Ishikawa (cell line): Measurements from ENCODE around the gene PDE6H.

Source experiments
- CEBPB ChIP-seq: IDR thresholded peaks from 2 replicates; pipeline ENCODE4 v1.6.1; 2012
- CREB1 ChIP-seq: IDR thresholded peaks from 2 replicates; pipeline ENCODE4 v1.6.1; 2012; ENCODE audit warnings: low read depth
- EGR1 ChIP-seq: IDR thresholded peaks from 2 replicates; pipeline ENCODE4 v1.6.1; 2012
- EP300 ChIP-seq: IDR thresholded peaks from 2 replicates; pipeline ENCODE4 v1.6.1; 2012; ENCODE audit warnings: borderline replicate concordance
- FOXM1 ChIP-seq: IDR thresholded peaks from 2 replicates; pipeline ENCODE4 v1.6.1; 2012; ENCODE audit warnings: low read depth, borderline replicate concordance
- NFIC ChIP-seq: IDR thresholded peaks from 2 replicates; pipeline ENCODE4 v1.6.1; 2012
- RAD21 ChIP-seq: IDR thresholded peaks from 2 replicates; pipeline ENCODE4 v1.6.1; 2012; ENCODE audit warnings: low read depth
- TAF1 ChIP-seq: IDR thresholded peaks from 2 replicates; pipeline ENCODE4 v1.6.1; 2012; ENCODE audit warnings: low read depth, mild to moderate bottlenecking
- TCF12 ChIP-seq: IDR thresholded peaks from 2 replicates; pipeline ENCODE4 v1.6.1; 2012; ENCODE audit warnings: low read depth
- TEAD4 ChIP-seq: IDR thresholded peaks from 2 replicates; pipeline ENCODE4 v1.6.1; 2012
- YY1 ChIP-seq: IDR thresholded peaks from 2 replicates; pipeline ENCODE4 v1.6.1; 2012; ENCODE audit warnings: low read depth
- ZBTB7A ChIP-seq: IDR thresholded peaks from 2 replicates; pipeline ENCODE4 v1.6.1; 2012; ENCODE audit warnings: low read depth
- TF ChIP-seq, protein P1 (sequence below): IDR thresholded peaks from 2 replicates; pipeline ENCODE4 v1.6.1; 2012
- TF ChIP-seq, protein P2 (sequence below): IDR thresholded peaks from 2 replicates; pipeline ENCODE4 v1.6.1; 2012
- TF ChIP-seq, protein P3 (sequence below): IDR thresholded peaks from 2 replicates; pipeline ENCODE4 v1.6.1; 2012; ENCODE audit warnings: low read depth, mild to moderate bottlenecking

The PDE6H gene

DNA sequence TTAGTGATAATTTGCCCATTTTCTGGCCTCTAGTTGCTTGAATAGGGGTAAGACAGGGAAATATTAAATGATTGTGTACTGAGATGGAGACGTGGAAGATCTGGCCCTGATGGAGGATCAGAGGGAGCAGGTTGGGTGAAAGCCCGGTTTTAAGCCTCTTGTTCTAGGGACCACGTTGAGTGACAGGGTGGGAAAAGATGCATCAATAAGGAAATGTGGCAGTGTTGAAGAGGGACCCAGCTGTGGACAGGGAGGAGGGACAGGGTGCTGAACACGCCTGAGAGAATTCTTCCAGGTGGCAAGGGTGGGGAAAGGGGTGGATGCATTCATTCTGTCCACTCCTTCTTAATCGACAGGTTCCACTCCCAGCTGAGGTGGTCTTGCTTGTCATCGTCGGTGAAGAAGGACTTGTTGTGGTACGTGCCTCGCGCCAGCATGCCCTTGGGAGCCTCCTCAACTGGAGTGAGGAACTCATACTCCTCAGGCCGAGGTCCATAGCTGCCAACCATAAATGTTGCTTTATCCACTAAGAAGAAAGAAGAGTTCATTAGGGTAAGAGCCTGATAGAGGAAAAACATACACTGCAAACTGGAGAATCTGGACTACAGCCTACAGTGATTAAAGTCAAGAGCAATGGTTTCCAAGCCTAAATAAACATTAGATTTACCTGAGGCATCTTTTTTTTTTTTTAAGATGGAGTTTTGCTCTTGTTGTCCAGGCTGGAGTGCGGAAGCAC lies 30.5 kb upstream of the PDE6H start:
- TF ChIP-seq EGR1 (no peak), TCF12 (no peak), CREB1 (no peak), FOXM1 (no peak), TEAD4 (no peak), YY1 (no peak)
- TF ChIP-seq, protein P1, sequence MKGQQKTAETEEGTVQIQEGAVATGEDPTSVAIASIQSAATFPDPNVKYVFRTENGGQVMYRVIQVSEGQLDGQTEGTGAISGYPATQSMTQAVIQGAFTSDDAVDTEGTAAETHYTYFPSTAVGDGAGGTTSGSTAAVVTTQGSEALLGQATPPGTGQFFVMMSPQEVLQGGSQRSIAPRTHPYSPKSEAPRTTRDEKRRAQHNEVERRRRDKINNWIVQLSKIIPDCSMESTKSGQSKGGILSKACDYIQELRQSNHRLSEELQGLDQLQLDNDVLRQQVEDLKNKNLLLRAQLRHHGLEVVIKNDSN, result no peak
- TF ChIP-seq, protein P2, sequence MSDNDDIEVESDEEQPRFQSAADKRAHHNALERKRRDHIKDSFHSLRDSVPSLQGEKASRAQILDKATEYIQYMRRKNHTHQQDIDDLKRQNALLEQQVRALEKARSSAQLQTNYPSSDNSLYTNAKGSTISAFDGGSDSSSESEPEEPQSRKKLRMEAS, result no peak

DNA sequence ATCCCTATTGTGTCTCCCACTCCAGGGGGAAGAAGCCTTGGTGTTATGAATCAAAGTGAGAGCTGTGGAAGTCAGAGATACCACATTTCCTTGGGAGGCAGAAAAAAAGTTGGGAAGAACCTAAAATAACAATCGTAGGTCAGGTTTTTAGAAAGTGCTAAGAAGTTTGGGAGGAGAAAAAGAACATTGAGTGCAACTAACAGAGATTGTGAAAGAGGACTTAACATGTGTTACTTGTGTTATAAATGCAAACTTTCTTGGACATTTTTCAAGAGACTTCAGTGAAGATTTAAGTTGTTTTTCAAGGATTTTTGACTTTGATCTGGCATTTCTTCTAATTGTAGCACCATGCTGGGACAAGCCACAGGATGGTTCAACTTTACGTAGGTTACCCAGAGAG lies 26.7 kb upstream of the PDE6H start:
- TF ChIP-seq, protein P3, sequence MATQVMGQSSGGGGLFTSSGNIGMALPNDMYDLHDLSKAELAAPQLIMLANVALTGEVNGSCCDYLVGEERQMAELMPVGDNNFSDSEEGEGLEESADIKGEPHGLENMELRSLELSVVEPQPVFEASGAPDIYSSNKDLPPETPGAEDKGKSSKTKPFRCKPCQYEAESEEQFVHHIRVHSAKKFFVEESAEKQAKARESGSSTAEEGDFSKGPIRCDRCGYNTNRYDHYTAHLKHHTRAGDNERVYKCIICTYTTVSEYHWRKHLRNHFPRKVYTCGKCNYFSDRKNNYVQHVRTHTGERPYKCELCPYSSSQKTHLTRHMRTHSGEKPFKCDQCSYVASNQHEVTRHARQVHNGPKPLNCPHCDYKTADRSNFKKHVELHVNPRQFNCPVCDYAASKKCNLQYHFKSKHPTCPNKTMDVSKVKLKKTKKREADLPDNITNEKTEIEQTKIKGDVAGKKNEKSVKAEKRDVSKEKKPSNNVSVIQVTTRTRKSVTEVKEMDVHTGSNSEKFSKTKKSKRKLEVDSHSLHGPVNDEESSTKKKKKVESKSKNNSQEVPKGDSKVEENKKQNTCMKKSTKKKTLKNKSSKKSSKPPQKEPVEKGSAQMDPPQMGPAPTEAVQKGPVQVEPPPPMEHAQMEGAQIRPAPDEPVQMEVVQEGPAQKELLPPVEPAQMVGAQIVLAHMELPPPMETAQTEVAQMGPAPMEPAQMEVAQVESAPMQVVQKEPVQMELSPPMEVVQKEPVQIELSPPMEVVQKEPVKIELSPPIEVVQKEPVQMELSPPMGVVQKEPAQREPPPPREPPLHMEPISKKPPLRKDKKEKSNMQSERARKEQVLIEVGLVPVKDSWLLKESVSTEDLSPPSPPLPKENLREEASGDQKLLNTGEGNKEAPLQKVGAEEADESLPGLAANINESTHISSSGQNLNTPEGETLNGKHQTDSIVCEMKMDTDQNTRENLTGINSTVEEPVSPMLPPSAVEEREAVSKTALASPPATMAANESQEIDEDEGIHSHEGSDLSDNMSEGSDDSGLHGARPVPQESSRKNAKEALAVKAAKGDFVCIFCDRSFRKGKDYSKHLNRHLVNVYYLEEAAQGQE, result no peak
- no peak for TF ChIP-seq EP300
- TF ChIP-seq CREB1, result no peak
- TF ChIP-seq FOXM1, result no peak

DNA sequence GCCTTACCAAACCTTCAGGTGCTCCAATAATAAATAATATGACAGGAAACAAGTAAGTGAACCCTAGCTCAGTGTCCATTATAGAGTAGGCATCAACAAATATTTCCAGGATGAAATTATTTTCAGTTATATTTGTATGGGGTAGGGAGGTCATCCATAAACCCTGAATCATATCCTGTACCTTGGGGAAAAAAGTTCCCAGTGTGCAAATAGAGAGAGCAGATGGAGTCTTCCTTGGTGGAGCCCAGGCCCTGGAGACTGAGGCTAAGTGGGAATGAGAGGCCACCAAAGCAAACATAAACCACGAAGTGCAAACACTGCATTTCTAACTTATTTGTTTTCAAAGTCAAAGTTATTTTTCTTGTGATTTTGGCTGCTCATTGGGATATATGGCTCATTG lies 26.0 kb upstream of the PDE6H start:
- TF ChIP-seq EP300, result no peak
- TF ChIP-seq YY1, result no peak
- no peak for TF ChIP-seq RAD21
- no peak for TF ChIP-seq CEBPB
- TF ChIP-seq CREB1, result no peak
- TF ChIP-seq, protein P3, result no peak
- no peak for TF ChIP-seq ZBTB7A
- TF ChIP-seq FOXM1, result no peak
- no peak for TF ChIP-seq TEAD4
- TF ChIP-seq EGR1, result no peak
- no peak for TF ChIP-seq TAF1
- TF ChIP-seq NFIC, result no peak
- TF ChIP-seq, protein P2, result no peak
- TF ChIP-seq TCF12, result no peak
- TF ChIP-seq, protein P1, result no peak

DNA sequence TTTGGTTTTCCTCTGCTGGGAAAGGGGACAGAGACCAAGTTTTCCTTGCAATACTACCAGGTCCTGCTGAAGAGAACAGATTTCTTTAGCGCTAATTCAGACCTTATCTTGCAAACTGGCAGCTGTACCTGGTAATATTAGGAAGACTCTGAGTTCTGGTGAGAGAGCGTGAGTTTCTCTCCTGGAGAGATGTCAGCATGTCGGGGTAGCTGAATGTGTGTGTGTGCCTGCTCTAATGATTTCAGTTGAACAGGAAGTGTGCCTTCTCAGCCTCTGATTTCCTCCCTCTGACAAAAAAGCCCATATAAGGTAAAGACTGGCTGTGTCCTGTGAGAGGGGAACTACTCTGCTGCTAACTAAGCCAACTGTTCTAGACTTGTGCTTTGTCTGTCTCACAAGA lies 24.2 kb upstream of the PDE6H start:
- TF ChIP-seq, protein P2, result peak; percentile 32; the same call in 1 of the 2 replicates
- no peak for TF ChIP-seq NFIC

DNA sequence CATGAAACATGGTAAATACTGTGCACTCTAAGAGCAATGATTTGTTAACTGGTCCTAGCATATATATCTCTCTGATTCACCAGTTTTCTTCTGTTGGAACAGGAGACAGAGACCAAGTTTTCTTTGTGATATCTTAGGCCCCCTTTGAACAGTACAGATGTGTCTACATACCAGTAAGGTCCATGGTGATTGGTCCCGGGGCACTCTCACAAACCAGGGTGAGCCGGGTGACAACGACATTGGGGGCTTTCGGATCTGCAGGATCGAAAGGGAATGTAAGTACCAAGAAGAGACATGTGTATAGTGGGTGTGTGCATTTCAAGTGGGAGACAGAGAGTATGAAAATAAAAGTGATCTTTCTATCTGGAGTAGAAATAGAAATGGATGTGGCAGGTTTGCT lies 23.2 kb upstream of the PDE6H start:
- TF ChIP-seq, protein P1, result no peak
- no peak for TF ChIP-seq CREB1

DNA sequence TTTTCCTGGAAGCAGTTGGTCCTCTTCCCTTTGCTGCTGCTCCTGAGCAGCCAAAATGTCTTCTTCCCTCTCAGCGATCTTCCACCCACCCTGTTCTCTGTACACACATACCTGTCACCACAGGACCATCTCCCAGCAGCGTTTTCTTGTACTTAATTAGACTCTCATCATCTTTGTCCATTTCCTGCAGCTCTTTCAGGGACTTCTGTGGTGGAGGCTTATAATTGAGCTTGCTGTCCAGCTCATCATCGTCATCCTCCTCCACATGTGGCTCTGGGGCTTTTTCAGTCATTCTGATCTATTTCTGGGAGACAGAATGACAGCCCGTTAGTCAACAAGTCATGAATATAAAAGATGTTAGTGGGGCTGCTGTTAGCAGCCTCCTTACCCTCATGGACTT lies 22.4 kb upstream of the PDE6H start:
- no peak for TF ChIP-seq CREB1
- TF ChIP-seq, protein P2, result no peak
- TF ChIP-seq, protein P3, result no peak
- no peak for TF ChIP-seq ZBTB7A
- no peak for TF ChIP-seq FOXM1
- TF ChIP-seq, protein P1, result no peak
- no peak for TF ChIP-seq TEAD4
- TF ChIP-seq CEBPB, result no peak
- TF ChIP-seq TAF1, result no peak
